Transverse colon (tissue), 4 donors: ENCODE data around the gene DNAH12.

Source experiments
- CTCF ChIP-seq, 5 experiments: fragments of 200-600 bp in 3 of 5; fragments of 450-650 bp in 2 of 5; sonication (generic) in 3 of 5; IDR thresholded peaks; 1 replicate in 2 of 5; 2 replicates in 3 of 5; pipeline ENCODE4 v1.5.1; 2016 to 2017; ENCODE audit warnings: antibody characterized with exemption in 5 of 5, inconsistent platforms in 3 of 5, mild to moderate bottlenecking in 2 of 5, moderate library complexity in 1 of 5
- POLR2A ChIP-seq: fragments of 450-650 bp; IDR thresholded peaks from one replicate; pipeline ENCODE4 v1.6.1; 2016; ENCODE audit warnings: antibody characterized with exemption, mild to moderate bottlenecking, moderate library complexity
- POLR2AphosphoS5 ChIP-seq, 3 donors: sonication (generic); formaldehyde crosslinking; IDR thresholded peaks; one replicate each; pipeline ENCODE4 v1.6.1; 2016; ENCODE audit warnings: antibody characterized with exemption in 3 of 3

- TF ChIP-seq CTCF (IDR thresholded peaks at IDR 0.05): no peak
- no peak for TF ChIP-seq POLR2A
- no peak for TF ChIP-seq POLR2AphosphoS5 (IDR thresholded peaks at IDR 0.05)
These were observed 173.8 kb downstream of the DNAH12 start for GRCh38 chr3:57370341-57370740.
